HEK293T (cell line): ENCODE data around the gene TOB1.

Experiments
- ARNT ChIP-seq: fragments of 450-650 bp; IDR thresholded peaks from 2 replicates; pipeline ENCODE4 v1.6.1; 2017; ENCODE audit warnings: mild to moderate bottlenecking
- BHLHE40 ChIP-seq: fragments of 450-650 bp; IDR thresholded peaks from 2 replicates; pipeline ENCODE4 v1.6.1; 2016; ENCODE audit warnings: mild to moderate bottlenecking, moderate library complexity, borderline replicate concordance
- ELF4 ChIP-seq: fragments of 450-650 bp; IDR thresholded peaks from 2 replicates; pipeline ENCODE4 v1.6.1; 2017; ENCODE audit warnings: antibody characterized with exemption
- FOXA1 ChIP-seq: fragments of 450-650 bp; IDR thresholded peaks from 2 replicates; pipeline ENCODE4 v1.6.1; 2016; ENCODE audit warnings: mild to moderate bottlenecking
- FOXK2 ChIP-seq: fragments of 450-650 bp; IDR thresholded peaks from 2 replicates; pipeline ENCODE4 v1.6.1; 2016; ENCODE audit warnings: mild to moderate bottlenecking
- HDGF ChIP-seq: fragments of 450-650 bp; IDR thresholded peaks from 2 replicates; pipeline ENCODE4 v1.6.1; 2017; ENCODE audit warnings: antibody characterized with exemption, borderline replicate concordance
- SP1 ChIP-seq: fragments of 450-650 bp; IDR thresholded peaks from 2 replicates; pipeline ENCODE4 v1.6.1; 2017
- SUZ12 ChIP-seq: fragments of 450-650 bp; IDR thresholded peaks from 2 replicates; pipeline ENCODE4 v1.6.1; 2016; ENCODE audit warnings: mild to moderate bottlenecking
- TARDBP ChIP-seq: fragments of 450-650 bp; IDR thresholded peaks from 2 replicates; pipeline ENCODE4 v1.6.1; 2016
- ZNF384 ChIP-seq: fragments of 450-650 bp; IDR thresholded peaks from 2 replicates; pipeline ENCODE4 v1.6.1; 2016
- TF ChIP-seq, protein P1 (sequence below): fragments of 450-650 bp; IDR thresholded peaks from 2 replicates; pipeline ENCODE4 v1.6.1; 2016

DNA sequence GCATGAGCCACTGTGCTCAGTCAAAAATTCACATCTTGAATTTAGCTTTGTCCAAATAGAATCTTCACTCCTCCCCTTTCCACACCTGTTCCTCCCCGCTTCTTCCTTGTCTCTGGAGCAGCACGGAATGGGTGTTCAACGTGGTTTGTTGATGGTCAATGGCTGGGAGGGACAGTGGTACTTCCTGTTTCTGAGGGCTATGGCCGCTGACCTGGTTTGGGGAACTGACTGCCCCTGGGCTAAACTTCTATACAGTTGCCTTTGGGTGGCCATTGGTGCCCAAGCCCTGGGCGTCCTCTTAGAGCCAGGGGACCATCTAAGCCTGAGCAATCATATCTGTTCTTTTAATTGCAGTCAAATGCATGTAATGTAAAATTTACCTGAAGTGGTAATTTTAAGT, 49.9 kb downstream of the TOB1 start:
- no peak for TF ChIP-seq ZNF384
- no peak for TF ChIP-seq BHLHE40
- no peak for TF ChIP-seq SUZ12
- no peak for TF ChIP-seq FOXK2
- TF ChIP-seq ARNT = no peak
- TF ChIP-seq FOXA1 = no peak
- TF ChIP-seq, protein P1, sequence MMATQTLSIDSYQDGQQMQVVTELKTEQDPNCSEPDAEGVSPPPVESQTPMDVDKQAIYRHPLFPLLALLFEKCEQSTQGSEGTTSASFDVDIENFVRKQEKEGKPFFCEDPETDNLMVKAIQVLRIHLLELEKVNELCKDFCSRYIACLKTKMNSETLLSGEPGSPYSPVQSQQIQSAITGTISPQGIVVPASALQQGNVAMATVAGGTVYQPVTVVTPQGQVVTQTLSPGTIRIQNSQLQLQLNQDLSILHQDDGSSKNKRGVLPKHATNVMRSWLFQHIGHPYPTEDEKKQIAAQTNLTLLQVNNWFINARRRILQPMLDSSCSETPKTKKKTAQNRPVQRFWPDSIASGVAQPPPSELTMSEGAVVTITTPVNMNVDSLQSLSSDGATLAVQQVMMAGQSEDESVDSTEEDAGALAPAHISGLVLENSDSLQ = no peak
- no peak for TF ChIP-seq SP1
- TF ChIP-seq ELF4 = no peak
- TF ChIP-seq TARDBP = no peak
- TF ChIP-seq HDGF = no peak
